Natural killer cell (primary cell): ENCODE measurements around the gene MPPED1. TPM values are rescaled to one million over a fixed set of nuclear protein-coding genes. Genes with fewer than 3 reads are reported as not detected.

Source experiments
- ATAC-seq, 3 donors: fragments of 150-1000 bp in 2 of 3; fragments of 200-7000 bp in 1 of 3; cut with Tn5 transposase; 1 replicate in 1 of 3; 2 replicates in 2 of 3; pipeline ENCODE4 v1.10.0; 2021; ENCODE audit warnings: mild to moderate bottlenecking in 2 of 3, moderate library complexity in 2 of 3
- DNase-seq, 2 donors: peaks; one replicate each; pipeline versions ENCODE4 v3.0.0 to v3.0.0-alpha.2; 2013 to 2021; ENCODE audit warnings: mixed read lengths in 1 of 2
- H3K27ac ChIP-seq: one replicate; pipeline ENCODE4 v1.5.1; 2013; ENCODE audit warnings: mild to moderate bottlenecking, low read length
- H3K27me3 ChIP-seq: one replicate; pipeline ENCODE4 v1.6.1; 2013; ENCODE audit warnings: low read length; ENCODE audit not compliant: control insufficient read depth, insufficient read depth
- H3K36me3 ChIP-seq: one replicate; pipeline ENCODE4 v1.6.1; 2013; ENCODE audit warnings: low read length; ENCODE audit not compliant: control insufficient read depth, insufficient read depth
- H3K4me1 ChIP-seq: one replicate; pipeline ENCODE4 v1.6.1; 2013; ENCODE audit warnings: low read length; ENCODE audit not compliant: control insufficient read depth, insufficient read depth
- H3K4me3 ChIP-seq: one replicate; pipeline ENCODE4 v1.5.1; 2013; ENCODE audit warnings: low read length
- H3K9me3 ChIP-seq: one replicate; pipeline ENCODE4 v1.6.1; 2013; ENCODE audit warnings: low read length; ENCODE audit not compliant: control insufficient read depth, insufficient read depth
- H3K27ac Mint-ChIP-seq, 2 donors: one replicate each; pipeline ENCODE4 v1.8.0; 2022; ENCODE audit warnings: mild to moderate bottlenecking in 2 of 2, mixed read lengths in 2 of 2, moderate library complexity in 1 of 2
- H3K27me3 Mint-ChIP-seq, 2 donors: one replicate each; pipeline ENCODE4 v1.8.0; 2022; ENCODE audit warnings: low read depth in 2 of 2, mixed read lengths in 2 of 2
- H3K36me3 Mint-ChIP-seq: one replicate; pipeline ENCODE4 v1.8.0; 2022; ENCODE audit warnings: mixed read lengths
- H3K4me1 Mint-ChIP-seq, 2 donors: one replicate each; pipeline ENCODE4 v1.8.0; 2022; ENCODE audit warnings: mixed read lengths in 2 of 2
- H3K4me3 Mint-ChIP-seq: one replicate; pipeline ENCODE4 v1.8.0; 2022; ENCODE audit warnings: mild to moderate bottlenecking, moderate library complexity, mixed read lengths
- H3K9me3 Mint-ChIP-seq, 2 donors: one replicate each; pipeline ENCODE4 v1.8.0; 2022; ENCODE audit warnings: mixed read lengths in 2 of 2
- WGBS: methylation state at CpG from one replicate; pipeline ENCODE4 v1.1.7; 2013; ENCODE audit warnings: missing lambda C conversion rate; ENCODE audit not compliant: insufficient coverage; 5-methylcytosine and 5-hydroxymethylcytosine counted together
- intact Hi-C: fragments of 100-400 bp; cut with micrococcal nuclease; formaldehyde crosslinking; loops from one replicate; pipeline ENCODE4 v1.14.2; 2022
- total RNA-seq, 4 donors: library from RNA; stranded (reverse); fragments of 120-200 nt in 1 of 4; gene quantifications; one replicate each; pipeline versions ENCODE4 v1.2.3 to v1.2.4, GENCODE V29; 2013 to 2022
- TF ChIP-seq, protein P1 (sequence below): fragments of 200-600 bp; IDR thresholded peaks from one replicate; pipeline ENCODE4 v1.8.0; 2022; ENCODE audit warnings: antibody characterized with exemption

MPPED1 gene
- total RNA-seq, 3 donors from 2014 or later (not counting 1 experiment from before 2014, with no cell fraction given), result not detected

DNA sequence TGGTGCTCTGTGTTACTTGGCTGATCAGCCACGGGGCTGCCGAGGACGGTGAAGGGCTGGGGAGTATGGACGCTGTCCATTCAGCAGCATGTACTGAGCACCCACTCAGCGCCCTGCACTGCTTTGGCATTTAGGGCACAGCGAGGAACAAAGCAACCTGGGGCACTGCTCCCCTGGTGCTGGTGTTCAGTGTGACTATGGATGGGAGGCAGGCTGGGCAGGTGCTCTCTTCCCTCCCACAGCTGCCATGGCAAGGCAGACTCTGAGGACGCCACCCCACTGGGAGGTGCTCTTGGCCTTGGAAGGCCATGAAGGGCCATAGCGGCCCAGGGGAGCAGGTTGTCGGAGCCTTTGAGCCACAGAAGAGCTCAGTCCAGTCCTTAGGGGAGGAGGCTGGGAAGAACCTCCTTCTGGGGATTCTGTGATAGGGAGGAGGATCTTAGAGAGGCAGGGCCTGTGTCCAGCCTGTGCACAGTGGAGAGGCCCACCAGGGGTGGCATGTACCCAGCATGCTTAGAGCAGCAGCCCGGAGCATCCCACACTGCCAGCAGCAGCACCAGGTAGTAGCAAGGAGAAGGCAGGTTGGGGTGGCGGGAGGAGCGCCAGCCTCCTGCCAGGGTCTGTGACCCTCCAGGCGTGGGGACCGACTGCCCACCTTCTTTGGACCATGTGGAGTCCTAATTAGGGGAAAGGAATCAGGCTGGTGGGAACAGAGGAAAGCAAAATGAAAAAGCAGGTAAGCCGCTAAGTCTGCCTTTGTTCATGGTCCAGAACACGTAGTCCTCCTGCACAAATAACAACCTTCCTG lies 141.8 kb downstream of the MPPED1 start:
- no peak overlapping the region for H3K27ac Mint-ChIP-seq
- H3K4me3 ChIP-seq, result no peak overlapping the region
- ATAC-seq, result no peak
- TF ChIP-seq, protein P1, sequence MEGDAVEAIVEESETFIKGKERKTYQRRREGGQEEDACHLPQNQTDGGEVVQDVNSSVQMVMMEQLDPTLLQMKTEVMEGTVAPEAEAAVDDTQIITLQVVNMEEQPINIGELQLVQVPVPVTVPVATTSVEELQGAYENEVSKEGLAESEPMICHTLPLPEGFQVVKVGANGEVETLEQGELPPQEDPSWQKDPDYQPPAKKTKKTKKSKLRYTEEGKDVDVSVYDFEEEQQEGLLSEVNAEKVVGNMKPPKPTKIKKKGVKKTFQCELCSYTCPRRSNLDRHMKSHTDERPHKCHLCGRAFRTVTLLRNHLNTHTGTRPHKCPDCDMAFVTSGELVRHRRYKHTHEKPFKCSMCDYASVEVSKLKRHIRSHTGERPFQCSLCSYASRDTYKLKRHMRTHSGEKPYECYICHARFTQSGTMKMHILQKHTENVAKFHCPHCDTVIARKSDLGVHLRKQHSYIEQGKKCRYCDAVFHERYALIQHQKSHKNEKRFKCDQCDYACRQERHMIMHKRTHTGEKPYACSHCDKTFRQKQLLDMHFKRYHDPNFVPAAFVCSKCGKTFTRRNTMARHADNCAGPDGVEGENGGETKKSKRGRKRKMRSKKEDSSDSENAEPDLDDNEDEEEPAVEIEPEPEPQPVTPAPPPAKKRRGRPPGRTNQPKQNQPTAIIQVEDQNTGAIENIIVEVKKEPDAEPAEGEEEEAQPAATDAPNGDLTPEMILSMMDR, result no peak
- no peak overlapping the region for H3K27ac ChIP-seq
- no peaks in the 10 kb centered on the region for H3K9me3 Mint-ChIP-seq
- no peaks in the 10 kb centered on the region for H3K4me1 Mint-ChIP-seq
- H3K4me1 ChIP-seq, result no peaks in the 10 kb centered on the region
- no peaks in the 10 kb centered on the region for H3K36me3 Mint-ChIP-seq
- no peak for DNase-seq
- peaks cover 6 to 16% of the 10 kb centered on the region in 2 donors for H3K27me3 Mint-ChIP-seq
- no peaks in the 10 kb centered on the region for H3K9me3 ChIP-seq
- no peaks in the 10 kb centered on the region for H3K27me3 ChIP-seq
- H3K4me3 Mint-ChIP-seq, result no peak overlapping the region
- intact Hi-C loops, result no loop called here
- no peaks in the 10 kb centered on the region for H3K36me3 ChIP-seq
- WGBS, result 92% methylated on average over 16 of the region's 16 CpGs

DNA sequence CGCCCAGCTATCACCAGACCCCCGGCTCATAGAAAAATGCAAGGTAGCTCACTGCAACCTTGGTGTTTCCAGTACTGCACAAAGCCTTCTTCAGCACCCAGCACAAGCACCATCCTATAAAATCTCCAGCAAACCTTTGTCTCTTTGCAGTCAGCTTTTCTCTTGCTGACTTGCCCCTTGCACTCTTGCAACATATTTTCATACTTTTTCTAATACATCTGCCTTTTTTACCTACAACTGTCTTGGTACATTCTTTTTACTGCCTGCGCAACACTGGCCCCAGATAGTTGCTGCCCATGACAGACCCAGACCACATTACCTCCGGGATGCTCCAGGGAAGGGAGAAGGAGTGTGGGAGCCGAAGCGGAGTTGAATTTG lies 142.4 kb downstream of the MPPED1 start:
- intact Hi-C loops, result no loop called here
- Mint-ChIP-seq H3K36me3 (no peaks in the 10 kb centered on the region), H3K4me3 (no peak overlapping the region), H3K27ac (no peak overlapping the region), H3K4me1 (no peaks in the 10 kb centered on the region), H3K27me3 (peaks cover 6 to 16% of the 10 kb centered on the region in 2 donors), H3K9me3 (no peaks in the 10 kb centered on the region)
- Histone ChIP-seq H3K4me3 (no peak overlapping the region), H3K4me1 (no peaks in the 10 kb centered on the region), H3K27me3 (no peaks in the 10 kb centered on the region), H3K9me3 (no peaks in the 10 kb centered on the region), H3K27ac (no peak overlapping the region), H3K36me3 (no peaks in the 10 kb centered on the region)
- WGBS, result 83% methylated on average over 5 of the region's 6 CpGs
- DNase-seq (no peak), ATAC-seq (no peak)
- TF ChIP-seq, protein P1, result no peak

DNA sequence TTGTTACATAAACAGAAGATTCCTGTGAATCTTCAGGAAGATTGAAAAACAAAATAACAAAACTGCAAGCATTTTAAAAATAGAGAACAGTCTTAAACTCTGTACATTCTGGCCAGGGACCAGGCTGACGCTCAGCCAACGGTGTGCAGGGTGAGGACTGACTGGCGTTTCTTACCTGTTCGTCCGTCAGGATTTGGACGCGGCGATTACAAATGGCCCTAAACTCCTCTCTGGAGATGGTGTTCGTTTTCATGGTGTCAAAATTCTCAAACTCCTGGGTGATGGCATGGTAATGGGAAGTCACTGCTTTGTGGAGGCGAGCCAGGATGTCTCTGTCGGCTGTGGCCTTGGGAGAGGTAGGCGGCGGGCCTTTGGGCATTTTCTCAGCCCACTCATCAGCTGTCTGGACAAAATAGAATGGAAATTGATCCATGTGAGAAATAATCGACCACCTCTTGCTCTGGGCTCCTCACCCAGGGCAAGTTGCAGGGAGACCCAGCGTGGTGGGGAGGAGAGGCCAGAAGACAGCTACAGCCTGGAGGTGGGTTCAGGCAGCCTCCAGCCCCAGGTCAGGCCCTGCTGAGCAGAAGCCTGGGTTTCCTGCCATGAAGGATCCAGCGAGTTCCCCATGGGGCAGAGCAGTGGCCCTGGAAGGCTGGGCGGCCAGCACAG lies 143.0 kb downstream of the MPPED1 start:
- H3K9me3 ChIP-seq, result no peaks in the 10 kb centered on the region
- TF ChIP-seq, protein P1, result no peak
- H3K4me1 ChIP-seq, result no peaks in the 10 kb centered on the region
- Mint-ChIP-seq H3K27ac (no peak overlapping the region), H3K27me3 (peaks cover 6 to 16% of the 10 kb centered on the region in 2 donors), H3K9me3 (no peaks in the 10 kb centered on the region), H3K4me3 (no peak overlapping the region), H3K36me3 (no peaks in the 10 kb centered on the region), H3K4me1 (no peaks in the 10 kb centered on the region)
- intact Hi-C loops, result no loop called here
- no peaks in the 10 kb centered on the region for H3K27me3 ChIP-seq
- ATAC-seq (no peak), DNase-seq (no peak)
- no peak overlapping the region for H3K4me3 ChIP-seq
- H3K27ac ChIP-seq, result no peak overlapping the region
- no peaks in the 10 kb centered on the region for H3K36me3 ChIP-seq
- WGBS, result 89% methylated on average over 17 of the region's 17 CpGs
